NCI-H187 treated with DMSO at 0.1 percent for 48 hours (cell line): ENCODE data around the gene COL17A1.

Experiments
- DNase-seq: peaks from one replicate; lab custom pipeline; 2025; lab: John Stamatoyannopoulos, UW

COL17A1 gene

GRCh38 chr10:104049504-104050250 lies 36.0 kb downstream of the COL17A1 start:
- DNase-seq, result no peak

- DNase-seq, result no peak
Observed at GRCh38 chr10:104046651-104047050, 39.0 kb downstream of the COL17A1 start.

- no peak for DNase-seq
Observed at GRCh38 chr10:104045151-104046089, 40.3 kb downstream of the COL17A1 start.

DNA sequence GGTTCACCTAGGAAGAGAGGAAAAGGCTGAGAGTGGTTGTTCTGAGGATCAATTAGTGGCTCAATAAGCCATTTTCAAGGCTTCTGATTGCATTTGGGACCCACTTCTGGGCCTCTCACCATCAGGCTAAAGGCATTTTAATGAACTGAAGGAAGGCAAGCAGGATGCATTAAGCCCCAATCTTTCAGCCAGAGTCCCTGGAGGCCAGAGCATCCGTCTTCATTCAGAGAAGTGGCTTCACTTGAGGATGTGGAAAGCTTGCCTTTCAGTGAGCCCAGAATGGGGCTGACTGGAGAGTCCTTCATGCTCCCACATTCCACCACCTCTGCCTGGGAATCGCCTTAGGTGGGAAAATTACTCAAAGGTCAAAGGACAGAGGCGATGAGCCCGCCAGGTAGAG lies 41.8 kb downstream of the COL17A1 start:
- DNase-seq, result no peak

DNA sequence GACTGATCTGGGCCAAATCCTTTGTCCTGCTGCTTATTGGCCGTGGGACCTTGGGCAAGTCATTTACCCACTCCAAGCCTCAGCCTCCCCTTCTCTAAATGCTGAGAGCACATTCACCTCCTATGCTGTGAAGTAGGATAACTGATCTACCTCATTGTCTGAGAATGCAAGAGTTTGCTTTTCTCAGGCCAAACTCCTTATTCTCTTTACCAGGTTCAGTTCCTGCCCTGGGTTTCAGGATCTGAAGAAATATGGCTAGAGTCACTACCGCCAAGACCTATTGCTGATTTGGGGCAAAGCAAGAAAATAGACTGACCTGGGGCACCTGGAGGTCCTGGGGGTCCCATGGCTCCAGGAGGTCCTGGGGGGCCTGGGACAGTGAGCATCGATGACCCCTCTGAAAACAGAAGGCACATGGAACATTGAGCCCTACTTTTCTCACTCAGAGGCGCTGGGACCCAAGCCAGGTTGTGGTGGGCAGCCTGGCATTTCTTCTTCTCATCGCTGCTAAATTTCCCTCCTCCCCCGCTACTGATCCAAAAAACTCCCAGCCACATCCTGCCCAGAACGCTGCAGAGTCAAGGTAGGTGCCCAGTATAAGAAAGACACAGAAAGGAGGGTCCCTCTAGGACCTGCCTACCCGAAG lies 42.4 kb downstream of the COL17A1 start:
- DNase-seq, result no peak

DNA sequence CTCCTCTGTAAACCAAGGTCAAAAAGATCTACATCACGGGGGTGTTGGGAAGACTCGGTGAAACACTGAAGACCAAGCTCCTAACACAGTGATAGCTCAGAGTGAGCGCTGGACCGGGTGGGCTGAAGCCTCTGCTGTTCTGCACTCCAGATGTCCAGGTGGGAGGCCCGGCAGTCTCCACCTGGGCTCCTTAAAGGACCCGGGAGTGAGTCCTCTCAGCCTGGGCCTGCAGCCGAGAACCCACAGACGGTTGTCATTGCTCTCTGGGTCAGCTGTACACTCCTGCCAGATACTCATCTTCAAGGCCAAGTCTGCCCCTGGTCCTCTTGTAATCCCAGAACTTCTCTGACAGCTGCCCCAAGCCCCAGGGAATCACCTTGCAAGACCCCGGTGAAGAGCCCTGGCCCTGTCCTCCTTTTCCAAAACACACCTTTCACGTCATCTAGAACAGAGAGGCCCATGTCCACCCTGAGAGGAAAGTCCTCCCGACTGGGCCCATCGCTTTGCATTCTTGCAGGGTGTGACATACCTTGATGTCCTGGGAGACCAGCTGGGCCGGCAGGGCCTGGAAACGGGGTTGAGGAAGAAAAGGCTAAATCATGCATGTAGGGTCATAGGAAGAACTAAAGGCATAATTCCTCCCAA lies 43.7 kb downstream of the COL17A1 start:
- DNase-seq, result no peak

DNA sequence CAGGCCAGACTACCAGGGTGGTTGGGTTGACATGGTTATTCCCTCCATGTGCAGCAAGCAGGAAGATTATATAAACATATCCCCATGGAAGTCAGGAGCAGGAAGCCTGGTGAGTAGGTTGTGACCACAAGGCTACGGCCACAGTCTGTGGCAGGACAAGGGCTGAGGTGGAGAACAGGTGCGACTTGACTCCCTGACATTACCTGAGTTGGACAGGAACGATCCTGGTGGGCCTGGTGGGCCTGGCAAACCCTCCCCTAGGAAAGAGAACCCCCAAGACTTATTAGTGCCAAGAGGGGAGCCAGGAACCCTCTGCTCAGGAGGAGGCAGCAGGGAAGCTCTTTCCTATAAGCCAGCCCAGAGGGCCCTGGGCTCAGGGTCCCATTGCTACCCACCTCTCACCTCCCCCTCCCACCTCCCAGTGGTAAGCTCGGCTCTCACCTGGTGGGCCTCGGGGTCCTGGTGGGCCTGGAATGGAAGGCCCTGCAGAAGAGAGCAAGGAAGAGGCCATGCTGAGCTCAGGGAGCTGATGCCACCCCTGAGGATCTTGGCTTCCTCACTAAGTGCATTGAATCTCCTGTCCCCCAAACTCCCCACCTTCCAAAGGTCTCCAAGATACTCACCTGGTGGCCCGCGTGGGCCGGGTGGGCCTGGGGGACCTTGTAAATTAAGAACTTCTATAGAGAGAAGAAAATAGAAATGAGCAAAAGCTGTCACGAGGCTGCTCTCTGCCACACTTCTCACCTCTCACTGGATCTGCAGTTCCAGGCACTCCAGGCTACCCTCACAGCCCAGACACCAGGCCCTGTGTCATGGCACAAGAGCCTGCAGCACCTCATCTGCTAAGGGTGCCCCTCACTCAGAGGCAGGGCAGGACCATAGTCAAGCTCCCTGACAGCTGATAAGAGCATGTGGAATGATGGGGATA lies 44.6 kb downstream of the COL17A1 start:
- no peak for DNase-seq

- no peak for DNase-seq
Observed at GRCh38 chr10:104040382-104040781, 45.3 kb downstream of the COL17A1 start.

- no peak for DNase-seq
Observed at GRCh38 chr10:104038958-104039752, 46.5 kb downstream of the COL17A1 start.

GRCh38 chr10:104038537-104038936 lies 47.1 kb downstream of the COL17A1 start:
- no peak for DNase-seq

DNA sequence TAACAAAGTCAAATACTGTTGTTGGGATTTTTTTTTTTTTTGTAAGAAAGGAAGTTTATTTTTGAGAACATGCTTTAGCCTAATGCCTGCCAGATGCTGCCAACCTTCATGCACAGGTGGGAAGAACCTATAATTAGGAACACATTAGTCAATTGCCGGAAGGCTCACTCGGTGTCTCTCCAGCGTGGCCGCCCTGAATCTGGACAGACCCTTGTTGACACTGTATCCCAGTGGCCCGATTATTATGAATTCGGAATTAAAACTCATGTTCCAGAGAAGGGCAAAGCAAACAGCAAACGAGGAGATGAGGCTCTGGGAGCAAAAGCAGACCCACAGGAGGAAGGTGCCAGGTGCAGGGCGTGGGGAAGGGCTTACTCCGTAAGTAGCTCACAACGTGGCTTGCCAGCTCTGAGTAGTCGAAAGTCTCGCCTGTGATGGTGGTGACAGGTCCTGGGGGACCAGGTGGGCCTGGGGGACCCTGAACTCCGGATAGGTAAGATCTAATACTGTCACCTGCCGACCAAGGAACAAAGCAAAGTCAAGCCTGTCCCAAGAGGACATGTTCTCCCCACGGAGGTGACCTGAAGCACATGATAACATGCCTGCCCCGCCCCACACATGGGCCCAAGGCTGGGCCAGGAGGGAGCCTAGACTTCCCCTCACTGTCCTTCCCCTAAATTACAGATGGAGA lies 48.3 kb downstream of the COL17A1 start:
- DNase-seq, result no peak

DNA sequence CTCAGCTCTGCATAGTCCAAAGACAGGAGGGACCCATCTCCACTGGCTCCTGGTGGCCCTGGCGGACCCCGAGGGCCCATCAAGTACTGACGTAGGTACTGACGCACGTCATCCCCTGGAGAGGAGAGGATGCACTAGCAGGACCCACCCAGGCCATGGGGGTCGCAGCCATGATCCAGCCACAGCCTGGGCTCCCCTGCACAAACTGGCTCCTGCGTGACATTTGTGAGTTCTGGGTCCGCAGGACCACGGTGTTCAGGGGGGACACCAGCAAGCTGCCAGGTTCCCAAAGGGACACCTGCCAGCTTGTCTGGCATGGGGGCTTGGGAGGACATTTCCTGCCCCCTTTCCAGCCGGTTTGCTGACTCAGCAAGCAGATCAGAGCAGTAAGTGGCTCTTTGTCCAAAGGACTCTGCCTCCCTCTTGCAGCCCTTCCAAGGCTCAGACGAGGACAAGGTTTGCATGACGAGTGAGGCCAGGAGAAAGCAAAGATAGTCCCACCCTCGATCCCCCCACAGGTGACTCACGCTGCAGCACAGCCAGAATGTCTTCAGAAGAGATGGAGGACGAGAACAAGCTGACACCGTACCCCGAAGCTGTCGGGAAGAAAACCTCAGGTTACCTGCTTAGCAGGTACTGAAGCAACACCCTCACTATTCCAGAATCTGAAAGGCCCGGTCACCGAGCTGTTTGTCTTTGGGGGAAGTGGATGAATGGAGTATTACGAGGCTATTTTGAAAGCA lies 49.0 kb downstream of the COL17A1 start:
- DNase-seq, result no peak

DNA sequence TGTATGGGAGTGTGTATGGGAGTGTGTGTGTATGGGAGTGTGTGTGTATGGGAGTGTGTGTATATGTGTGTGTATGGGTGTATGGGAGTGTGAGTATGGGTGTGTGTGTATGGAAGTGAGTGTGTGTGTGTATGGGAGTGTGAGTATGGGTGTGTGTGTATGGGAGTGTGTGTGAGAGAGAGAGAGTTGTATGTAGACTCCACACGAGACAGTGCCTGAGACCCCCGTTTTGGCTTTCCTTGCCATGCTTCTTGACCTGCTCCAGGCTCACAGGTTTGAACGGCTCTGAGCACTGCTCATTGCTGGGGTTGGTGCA lies 49.7 kb downstream of the COL17A1 start:
- no peak for DNase-seq

DNA sequence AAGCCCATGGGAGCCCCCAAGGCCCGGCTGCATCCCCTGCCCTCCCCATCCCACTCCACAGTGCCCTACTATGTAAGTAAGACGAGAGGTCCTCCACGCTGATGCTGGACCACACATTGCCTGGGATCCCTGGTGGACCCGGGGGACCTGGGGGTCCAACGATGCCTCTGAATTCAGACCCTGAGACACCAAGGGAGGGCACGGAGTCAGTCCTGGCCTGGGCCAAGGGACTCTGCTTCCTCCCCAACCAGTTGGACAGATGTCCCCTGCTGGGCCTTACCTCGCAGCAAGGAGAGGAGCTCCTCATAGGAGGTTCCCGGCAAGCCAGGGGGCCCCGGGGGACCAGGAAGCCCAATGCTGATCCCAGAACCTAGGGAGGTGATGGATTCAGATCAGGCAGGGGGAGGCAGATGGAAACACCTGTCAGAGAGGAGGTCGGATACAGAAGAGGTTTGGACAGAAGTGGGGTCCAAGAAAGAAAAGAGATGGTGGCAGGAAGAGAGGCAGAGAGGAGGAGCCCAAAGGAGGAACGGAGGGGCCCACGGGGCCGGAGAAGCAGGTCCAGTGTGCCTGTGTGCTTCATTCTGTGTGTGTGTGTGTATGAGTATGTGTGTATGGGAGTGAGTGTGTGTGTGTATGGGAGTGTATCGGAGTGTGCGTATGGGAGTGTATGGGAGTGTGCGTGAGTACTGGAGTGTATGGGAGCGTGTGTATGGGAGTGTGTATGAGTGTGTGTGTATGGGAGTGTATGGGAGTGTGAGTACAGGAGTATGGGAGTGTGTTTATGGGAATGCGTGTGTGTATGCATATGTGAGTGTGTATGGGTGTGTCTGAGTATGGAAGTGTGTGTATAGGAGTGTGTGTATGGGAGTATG lies 50.2 kb downstream of the COL17A1 start:
- DNase-seq, result no peak

- DNase-seq, result no peak
Observed at GRCh38 chr10:104034401-104035193, 51.1 kb downstream of the COL17A1 start.

DNA sequence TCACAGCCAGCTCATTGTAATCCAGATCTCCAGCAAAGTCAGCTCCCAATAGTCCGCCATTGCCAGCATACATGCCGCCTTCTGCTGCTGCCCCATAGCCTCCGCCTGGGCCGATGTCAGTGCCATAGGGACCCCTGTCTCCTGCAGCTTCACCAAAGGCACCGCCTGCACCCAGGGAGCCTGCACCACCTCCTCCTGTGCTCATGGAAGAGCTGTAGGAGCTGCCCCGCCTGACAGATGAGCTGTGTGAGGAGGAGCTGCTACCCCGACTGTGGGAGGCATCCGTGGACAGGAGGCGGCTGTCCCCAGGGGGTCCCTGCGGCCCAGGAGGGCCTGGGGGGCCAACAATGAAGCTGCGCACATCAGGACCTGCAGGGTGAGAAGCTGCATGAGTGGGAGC lies 51.7 kb downstream of the COL17A1 start:
- no peak for DNase-seq

DNA sequence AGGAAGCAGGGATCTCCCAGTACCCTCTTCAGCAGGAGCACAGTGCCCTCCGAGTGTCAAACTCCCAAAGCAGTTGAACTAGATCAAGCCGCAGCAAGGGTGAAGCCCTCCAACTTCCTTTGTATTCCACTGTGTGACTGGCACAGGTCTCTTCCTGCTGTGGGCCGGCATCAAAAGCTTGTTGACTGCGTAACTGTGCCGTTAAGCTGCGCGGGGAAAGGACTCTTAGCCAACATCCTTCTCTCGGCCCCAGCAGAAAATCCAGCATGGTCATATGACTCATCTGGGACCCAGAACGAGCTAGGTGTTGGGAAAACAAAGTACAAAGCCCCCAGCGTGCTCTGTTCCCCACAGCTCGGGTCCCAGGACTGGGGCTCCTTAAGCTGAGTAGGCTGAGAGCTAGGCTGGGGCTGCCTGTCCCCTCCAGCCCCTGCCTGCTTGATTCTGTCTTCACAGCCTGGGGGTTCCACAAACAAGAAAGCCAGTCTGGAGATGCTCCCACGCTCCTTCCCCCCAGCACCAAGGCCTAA lies 52.2 kb downstream of the COL17A1 start:
- no peak for DNase-seq
